Ovary (tissue), 3 donors: ENCODE measurements around the gene GPATCH4.

Experiments used
- CTCF ChIP-seq, 3 donors: fragments of 450-650 bp in 2 of 3; fragments of 200-600 bp in 1 of 3; IDR thresholded peaks; one replicate each; pipeline versions ENCODE4 v1.5.1 to v1.8.0; 2016 to 2022; ENCODE audit warnings: antibody characterized with exemption in 3 of 3, mild to moderate bottlenecking in 1 of 3
- POLR2A ChIP-seq: fragments of 450-650 bp; IDR thresholded peaks from one replicate; pipeline ENCODE4 v1.6.1; 2017; ENCODE audit warnings: antibody characterized with exemption, mild to moderate bottlenecking, moderate library complexity
- donor health status: DM: no; HTN: no; CAD: no.

- TF ChIP-seq POLR2A (no peak), CTCF (IDR thresholded peaks at IDR 0.05) (no peak)
Observed at GRCh38 chr1:156612666-156613065, 11.4 kb upstream of the GPATCH4 start.
